Sigmoid colon (tissue), 4 donors: ENCODE measurements around the gene KCNIP4.

Source experiments
- EP300 ChIP-seq, 4 donors: sonication (generic); formaldehyde crosslinking; IDR thresholded peaks; one replicate each; pipeline ENCODE4 v1.6.1; 2017; ENCODE audit warnings: antibody characterized with exemption in 4 of 4
- POLR2AphosphoS5 ChIP-seq, 4 donors: sonication (generic); formaldehyde crosslinking; IDR thresholded peaks; one replicate each; pipeline ENCODE4 v1.6.1; 2017; ENCODE audit warnings: antibody characterized with exemption in 4 of 4

- no peak for TF ChIP-seq EP300 (IDR thresholded peaks at IDR 0.05)
- no peak for TF ChIP-seq POLR2AphosphoS5 (IDR thresholded peaks at IDR 0.05)
These were observed 766.9 kb downstream of the KCNIP4 start for GRCh38 chr4:21181716-21182115.
